BE2C (cell line): ENCODE data around the gene HPGD.

Experiments used
- DNase-seq: peaks from one replicate; pipeline ENCODE4 v3.0.0-alpha.2; 2020
- H3K27me3 ChIP-seq: fragments of 250-450 bp; sonication (Bioruptor Pico); 2 replicates; pipeline ENCODE4 v1.5.1; 2020; ENCODE audit warnings: mild to moderate bottlenecking
- H3K36me3 ChIP-seq: fragments of 250-450 bp; sonication (Bioruptor Pico); 2 replicates; pipeline ENCODE4 v1.5.1; 2020; ENCODE audit warnings: mild to moderate bottlenecking
- H3K4me1 ChIP-seq: fragments of 250-450 bp; sonication (Bioruptor Pico); 2 replicates; pipeline ENCODE4 v1.5.1; 2020
- H3K4me3 ChIP-seq: 2 replicates; pipeline ENCODE4 v1.5.1; 2011; ENCODE audit warnings: low read depth, low read length
- H3K9me3 ChIP-seq: fragments of 250-450 bp; sonication (Bioruptor Pico); 2 replicates; pipeline ENCODE4 v1.5.1; 2020
- TF ChIP-seq, protein P1 (sequence below): IDR thresholded peaks from 2 replicates; pipeline ENCODE4 v1.5.1; 2012; ENCODE audit warnings: mild to moderate bottlenecking, low read depth, low read length

The HPGD gene

DNA sequence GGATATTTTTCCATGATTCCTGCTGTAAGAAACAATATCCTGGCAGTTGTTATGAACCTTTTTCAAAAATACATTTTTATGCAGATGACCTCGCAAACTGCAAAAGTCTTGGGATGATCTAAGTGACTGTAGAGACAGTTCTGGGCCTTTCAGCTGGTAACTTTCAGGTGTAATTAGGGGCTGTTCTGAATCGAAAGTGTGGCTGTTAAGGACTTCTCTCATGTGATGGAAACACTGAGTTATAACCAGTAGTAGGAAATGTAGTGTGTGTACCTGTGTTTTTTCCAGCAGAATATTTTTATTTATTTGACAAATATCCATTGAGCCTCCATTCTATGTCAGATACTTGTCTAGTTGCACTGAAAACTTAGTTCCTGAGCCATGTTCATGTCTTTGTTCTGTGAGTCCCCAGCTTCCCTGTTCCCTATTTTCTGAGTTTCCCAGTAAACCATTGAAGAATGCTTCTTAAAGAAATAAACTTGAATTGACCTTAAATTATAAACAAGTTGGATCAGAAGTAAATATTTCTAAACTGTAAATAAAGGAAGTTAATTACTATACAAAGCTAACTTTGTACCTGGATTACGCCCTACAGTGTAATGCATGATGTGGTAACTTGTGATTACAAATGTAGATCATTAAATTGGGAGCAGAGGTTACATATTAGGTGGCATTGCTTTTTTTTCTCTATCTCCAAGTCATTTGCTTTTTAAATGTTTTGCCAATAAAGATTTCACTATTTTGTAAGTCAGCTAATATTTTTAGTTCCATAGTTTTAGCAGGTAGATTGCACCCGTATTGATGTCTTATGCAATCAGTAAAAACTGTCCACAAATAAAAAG is 33.7 kb upstream of the HPGD start:
- Histone ChIP-seq H3K36me3 (no peaks in the 10 kb centered on the region), H3K4me3 (no peak overlapping the region), H3K9me3 (no peaks in the 10 kb centered on the region), H3K4me1 (no peaks in the 10 kb centered on the region), H3K27me3 (peaks cover 8% of the 10 kb centered on the region)
- TF ChIP-seq, protein P1, sequence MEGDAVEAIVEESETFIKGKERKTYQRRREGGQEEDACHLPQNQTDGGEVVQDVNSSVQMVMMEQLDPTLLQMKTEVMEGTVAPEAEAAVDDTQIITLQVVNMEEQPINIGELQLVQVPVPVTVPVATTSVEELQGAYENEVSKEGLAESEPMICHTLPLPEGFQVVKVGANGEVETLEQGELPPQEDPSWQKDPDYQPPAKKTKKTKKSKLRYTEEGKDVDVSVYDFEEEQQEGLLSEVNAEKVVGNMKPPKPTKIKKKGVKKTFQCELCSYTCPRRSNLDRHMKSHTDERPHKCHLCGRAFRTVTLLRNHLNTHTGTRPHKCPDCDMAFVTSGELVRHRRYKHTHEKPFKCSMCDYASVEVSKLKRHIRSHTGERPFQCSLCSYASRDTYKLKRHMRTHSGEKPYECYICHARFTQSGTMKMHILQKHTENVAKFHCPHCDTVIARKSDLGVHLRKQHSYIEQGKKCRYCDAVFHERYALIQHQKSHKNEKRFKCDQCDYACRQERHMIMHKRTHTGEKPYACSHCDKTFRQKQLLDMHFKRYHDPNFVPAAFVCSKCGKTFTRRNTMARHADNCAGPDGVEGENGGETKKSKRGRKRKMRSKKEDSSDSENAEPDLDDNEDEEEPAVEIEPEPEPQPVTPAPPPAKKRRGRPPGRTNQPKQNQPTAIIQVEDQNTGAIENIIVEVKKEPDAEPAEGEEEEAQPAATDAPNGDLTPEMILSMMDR, result no peak
- no peak for DNase-seq

DNA sequence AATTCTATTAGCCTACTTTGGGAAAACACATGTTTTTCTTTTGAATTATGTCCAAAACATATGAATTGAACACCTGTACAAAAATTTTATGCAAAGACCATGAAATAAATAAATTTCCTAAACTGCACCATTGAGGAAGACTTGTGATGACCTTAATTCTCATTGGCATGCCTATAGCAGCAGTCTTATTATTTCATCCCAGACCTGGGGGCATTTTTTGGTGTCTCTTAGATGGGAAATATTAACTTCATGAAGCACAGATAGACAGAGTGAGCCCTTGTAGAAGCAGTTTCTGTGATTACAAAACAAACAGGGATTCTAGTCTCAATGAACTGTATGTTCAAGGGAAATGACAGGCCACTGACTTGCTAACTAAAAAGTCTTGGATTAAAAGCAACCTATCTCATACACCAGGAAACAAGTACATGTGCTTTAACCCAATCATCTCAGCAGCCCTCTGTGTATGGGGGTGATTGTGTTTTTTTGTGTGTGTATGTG is 32.0 kb upstream of the HPGD start:
- Histone ChIP-seq H3K4me1 (no peaks in the 10 kb centered on the region), H3K36me3 (no peaks in the 10 kb centered on the region), H3K4me3 (no peak overlapping the region), H3K27me3 (peaks cover 6% of the 10 kb centered on the region), H3K9me3 (no peaks in the 10 kb centered on the region)
- TF ChIP-seq, protein P1, result no peak
- DNase-seq, result no peak

DNA sequence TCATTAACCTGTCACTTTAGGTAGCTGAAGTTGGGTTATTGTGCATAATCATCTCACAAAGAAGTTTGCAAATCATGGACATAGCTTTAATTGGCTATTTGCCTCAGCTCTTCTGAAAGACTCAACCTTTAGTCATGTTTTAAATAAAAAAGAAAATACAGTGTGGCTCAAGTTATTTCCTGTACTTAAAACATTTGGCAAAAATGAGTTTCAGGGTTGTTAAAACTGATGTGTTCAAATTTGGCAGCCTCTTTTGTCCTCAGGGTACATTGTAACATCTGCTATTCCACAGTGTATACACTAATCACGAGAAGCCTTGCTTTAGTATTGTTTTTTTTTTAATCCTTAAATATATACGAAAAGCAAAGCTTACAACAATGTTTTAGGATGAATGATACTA is 31.5 kb upstream of the HPGD start:
- no peak overlapping the region for H3K4me3 ChIP-seq
- H3K4me1 ChIP-seq, result no peaks in the 10 kb centered on the region
- DNase-seq, result no peak
- H3K36me3 ChIP-seq, result no peaks in the 10 kb centered on the region
- H3K27me3 ChIP-seq, result peaks cover 6% of the 10 kb centered on the region
- H3K9me3 ChIP-seq, result no peaks in the 10 kb centered on the region
- TF ChIP-seq, protein P1, result no peak

DNA sequence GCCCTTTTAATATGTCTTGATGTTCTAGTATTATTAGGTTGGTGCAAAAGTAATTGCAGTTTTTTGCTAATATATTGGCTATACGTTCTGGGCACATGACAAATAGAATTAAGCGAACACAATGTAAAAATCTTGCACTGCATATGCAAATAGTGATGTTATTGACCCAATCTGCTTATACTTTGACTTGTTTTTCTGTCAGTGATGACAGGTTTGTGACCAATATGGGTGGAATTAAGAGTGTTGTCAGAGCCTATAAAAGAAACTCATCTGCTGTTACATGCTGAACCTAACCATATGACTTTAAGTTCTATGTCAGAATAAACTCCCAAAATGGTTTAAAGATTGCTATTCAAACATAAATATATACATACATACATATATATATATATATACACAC is 30.7 kb upstream of the HPGD start:
- TF ChIP-seq, protein P1, result no peak
- H3K4me3 ChIP-seq, result no peak overlapping the region
- peaks cover 6% of the 10 kb centered on the region for H3K27me3 ChIP-seq
- no peaks in the 10 kb centered on the region for H3K4me1 ChIP-seq
- H3K9me3 ChIP-seq, result no peaks in the 10 kb centered on the region
- no peaks in the 10 kb centered on the region for H3K36me3 ChIP-seq
- no peak for DNase-seq

DNA sequence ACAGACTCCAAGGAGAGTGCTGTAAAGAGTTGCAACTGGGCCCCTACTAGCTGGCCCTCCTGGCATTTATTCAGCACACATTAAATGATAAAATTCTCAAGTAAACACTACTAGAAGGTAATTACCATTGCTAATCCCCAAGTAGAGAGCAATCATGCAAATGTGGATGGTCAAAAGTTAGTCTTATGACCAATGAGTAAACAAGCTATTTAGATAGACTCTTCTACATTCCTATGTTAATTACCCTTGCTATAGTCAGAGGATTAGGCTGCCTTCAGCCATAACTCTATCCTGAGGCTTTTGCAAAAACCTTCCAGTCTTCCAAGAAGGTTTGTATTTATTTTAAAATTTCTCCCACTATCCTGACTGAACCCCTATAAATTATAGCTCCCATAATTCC is 28.3 kb upstream of the HPGD start:
- Histone ChIP-seq H3K9me3 (no peaks in the 10 kb centered on the region), H3K36me3 (no peaks in the 10 kb centered on the region), H3K4me3 (no peak overlapping the region), H3K4me1 (no peaks in the 10 kb centered on the region), H3K27me3 (peaks cover 1% of the 10 kb centered on the region; the same call in 1 of the 2 replicates)
- TF ChIP-seq, protein P1, result no peak
- DNase-seq, result no peak

DNA sequence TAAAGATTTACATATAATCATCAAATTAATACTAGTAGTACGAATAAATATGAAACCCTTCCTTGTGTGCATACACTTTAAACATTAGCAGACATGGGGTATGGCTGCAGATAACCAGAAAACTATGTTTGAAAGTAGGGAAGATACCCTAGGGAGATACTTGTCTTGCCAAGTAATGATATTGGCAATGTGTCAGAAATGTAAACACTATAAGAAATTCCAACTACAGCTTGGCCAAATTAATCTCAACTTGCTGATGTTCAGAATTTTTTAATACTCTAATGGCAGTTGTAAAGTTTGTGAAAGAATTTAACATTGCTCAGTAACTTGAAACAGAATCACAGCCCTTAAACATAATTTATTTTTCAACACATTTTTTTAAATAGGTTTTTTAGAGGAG is 27.4 kb upstream of the HPGD start:
- H3K27me3 ChIP-seq, result peaks cover 6% of the 10 kb centered on the region; the same call in 1 of the 2 replicates
- no peaks in the 10 kb centered on the region for H3K9me3 ChIP-seq
- DNase-seq, result no peak

More for the DNA sequence above, 27.4 kb upstream of the HPGD start:
- TF ChIP-seq, protein P1, result no peak
- no peak overlapping the region for H3K4me3 ChIP-seq
- no peaks in the 10 kb centered on the region for H3K36me3 ChIP-seq
- H3K4me1 ChIP-seq, result no peaks in the 10 kb centered on the region
